IPS DF 4.7 (cell line): ENCODE results near the gene MIF.
A peak's percentile ranks its signal among the peaks of the same experiment; 100 is the strongest.
"Not testable (repeated sequence)": the region's sequence is repeated elsewhere in the genome, so short reads cannot be mapped to it uniquely, and the experiment has no call there.

ENCODE experiments used
- DNase-seq: peaks from one replicate; pipeline ENCODE4 v3.0.0-alpha.2; 2013; ENCODE audit warnings: low spot score; ENCODE audit errors: extremely low read depth

The MIF gene

DNA sequence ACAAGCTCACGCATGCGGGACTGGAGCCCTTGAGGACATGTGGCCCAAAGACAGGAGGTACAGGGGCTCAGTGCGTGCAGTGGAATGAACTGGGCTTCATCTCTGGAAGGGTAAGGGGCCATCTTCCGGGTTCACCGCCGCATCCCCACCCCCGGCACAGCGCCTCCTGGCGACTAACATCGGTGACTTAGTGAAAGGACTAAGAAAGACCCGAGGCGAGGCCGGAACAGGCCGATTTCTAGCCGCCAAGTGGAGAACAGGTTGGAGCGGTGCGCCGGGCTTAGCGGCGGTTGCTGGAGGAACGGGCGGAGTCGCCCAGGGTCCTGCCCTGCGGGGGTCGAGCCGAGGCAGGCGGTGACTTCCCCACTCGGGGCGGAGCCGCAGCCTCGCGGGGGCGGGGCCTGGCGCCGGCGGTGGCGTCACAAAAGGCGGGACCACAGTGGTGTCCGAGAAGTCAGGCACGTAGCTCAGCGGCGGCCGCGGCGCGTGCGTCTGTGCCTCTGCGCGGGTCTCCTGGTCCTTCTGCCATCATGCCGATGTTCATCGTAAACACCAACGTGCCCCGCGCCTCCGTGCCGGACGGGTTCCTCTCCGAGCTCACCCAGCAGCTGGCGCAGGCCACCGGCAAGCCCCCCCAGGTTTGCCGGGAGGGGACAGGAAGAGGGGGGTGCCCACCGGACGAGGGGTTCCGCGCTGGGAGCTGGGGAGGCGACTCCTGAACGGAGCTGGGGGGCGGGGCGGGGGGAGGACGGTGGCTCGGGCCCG lies at the start of gene MIF:
Gene MIF (plus strand): TSS at position 439 of the 765 bp plus-strand sequence. CDS start 92 bp downstream, at position 531.
- peak; percentile 74 for DNase-seq

DNA sequence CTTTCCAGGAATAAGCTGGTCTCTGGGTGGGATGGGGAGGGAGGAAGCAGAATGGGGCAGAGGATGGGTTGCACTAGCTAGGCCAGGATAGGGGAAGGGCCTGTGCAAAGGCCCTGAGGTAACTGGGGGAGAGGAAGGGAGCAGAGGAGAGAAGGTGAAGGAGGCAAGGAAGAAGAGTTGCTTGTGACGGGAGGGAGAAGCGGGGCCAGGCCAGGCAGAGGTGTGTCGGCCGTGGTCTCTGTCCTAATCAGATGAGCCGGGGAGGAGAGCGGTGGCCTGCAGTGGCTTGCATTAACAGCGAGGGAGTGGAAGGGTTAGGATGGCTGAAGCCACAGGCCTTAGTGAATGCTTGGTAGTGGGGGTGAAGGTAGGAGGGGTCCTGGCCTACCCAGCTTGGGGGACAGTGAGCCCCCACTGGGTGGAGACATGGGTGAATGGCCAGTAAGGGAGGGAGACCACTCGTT lies 49.4 kb upstream of the MIF start:
- DNase-seq: no peak

DNA sequence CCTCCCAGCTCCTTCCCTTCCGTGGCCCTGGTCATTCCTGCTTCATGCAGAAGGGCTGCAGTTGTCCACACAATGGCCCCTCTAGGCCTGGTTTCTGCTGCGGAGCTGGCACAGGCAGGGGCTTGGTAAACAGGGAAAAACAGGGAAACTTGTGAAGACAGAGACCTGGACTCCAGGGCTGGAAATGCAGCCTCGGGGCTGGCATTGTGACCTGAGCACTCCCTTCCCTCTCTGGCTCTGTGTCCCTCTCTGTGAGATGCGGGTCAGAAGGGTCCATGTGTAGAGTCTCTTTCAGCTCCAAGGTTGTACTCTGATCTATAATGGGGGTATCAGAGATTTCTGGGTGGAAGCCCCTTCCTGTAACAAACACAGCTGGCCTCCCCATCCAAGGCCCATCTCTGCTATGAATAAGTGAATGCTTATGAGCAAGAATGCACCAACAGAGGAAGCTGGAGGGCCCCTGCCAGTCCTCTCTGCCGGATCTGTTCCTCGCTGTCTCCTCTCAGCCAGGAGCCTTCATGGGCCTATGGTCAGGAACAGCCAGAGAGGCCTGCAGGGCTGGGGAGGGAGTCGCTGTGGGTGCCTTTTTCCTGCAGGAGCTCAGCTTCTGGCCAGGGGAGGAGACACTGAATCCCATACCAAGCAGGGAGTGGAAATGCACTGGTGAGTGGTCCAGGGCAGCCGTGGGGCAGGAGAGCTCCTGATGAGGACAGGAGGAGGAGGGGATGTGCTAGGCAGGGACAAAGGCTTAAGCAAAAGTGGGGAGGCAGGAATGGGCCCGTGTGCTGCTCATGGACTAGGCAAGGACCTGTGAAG lies 48.7 kb upstream of the MIF start:
- no peak for DNase-seq

DNA sequence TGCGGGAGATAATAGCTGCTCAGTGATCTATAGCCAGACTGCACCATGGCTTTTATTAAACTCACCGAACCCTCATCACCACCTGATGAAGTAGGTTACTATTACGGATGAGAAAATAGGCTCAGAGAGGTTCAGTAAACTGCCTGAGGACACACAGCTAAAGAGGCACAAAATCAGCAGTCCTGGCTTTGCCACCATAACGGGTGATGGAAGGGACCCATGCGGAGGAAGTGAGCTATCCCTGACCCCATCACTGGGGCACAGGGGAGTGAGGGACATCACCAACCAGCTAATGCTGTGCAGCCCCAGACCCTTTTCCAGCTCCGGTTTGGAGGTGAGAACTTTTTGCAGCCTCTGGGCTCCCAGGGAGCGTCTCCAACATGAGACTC lies 48.1 kb upstream of the MIF start:
- DNase-seq: no peak

DNA sequence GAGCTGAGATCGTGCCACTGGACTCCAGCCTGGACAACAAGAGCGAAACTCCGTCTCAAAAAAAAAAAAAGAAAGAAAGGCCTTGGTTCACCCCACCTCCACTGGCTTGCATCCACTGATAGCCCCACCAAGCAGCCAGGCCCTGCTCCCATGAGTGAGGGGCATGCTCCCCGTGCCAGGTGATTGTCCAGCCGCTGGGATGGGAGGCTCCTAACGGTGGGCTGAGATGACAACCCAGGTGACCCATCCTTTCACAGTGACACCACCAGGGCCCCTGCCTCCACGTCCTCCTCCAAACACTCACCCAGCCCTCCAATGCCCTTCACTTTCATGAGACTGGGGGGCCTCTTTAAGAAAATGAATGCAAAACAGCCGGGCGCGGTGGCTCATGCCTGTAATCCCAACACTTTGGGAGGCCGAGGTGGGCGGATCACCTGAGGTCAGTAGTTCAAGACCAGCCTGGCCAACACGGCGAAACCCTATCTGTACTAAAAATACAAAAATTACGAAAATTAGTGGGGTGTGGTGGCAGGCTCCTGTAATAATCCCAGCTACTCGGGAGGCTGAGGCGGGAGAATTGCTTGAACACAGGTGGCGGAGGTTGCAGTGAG lies 46.8 kb upstream of the MIF start:
- no peak for DNase-seq

DNA sequence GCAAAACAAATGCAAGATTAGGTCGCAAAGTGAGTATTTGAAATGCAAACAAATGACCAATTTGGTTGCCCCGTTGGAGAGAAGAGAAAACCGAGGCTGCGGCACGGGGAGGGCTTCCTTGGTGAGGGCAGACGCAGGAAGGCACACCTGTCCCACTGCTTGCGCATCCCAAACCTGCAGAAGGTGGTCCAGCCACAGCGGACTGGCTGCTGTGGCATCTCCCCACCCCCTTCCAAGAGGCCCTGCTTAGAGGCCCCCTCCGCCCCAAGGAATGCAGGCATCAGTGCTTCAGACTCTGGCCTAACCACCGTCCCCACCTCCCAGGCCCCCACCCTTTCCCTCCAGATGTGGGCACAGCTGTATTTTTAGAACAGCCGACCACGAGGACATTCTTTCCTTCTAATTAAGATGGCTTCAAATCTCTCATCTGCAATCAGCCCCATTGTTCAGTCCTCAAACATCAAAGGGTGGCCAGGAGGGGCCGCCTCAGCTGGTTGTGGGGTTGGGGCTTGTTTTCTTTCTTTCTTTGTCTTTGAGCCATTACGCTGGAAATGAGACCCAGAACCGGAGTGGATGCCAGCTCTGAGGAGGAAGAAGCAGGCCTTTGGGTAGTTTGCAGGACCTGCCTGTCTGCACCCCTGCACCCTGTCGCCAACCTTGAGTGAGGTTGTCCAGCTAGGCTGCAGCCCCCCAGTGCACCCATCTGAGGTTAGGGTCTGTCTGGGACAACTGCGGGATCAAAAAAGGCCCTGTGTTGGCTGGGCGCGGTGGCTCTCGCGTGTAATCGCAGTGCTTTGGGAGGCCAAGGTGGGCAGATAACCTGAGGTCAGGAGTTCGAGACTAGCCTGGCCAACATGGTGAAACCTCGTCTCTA lies 46.0 kb upstream of the MIF start:
- no peak for DNase-seq

DNA sequence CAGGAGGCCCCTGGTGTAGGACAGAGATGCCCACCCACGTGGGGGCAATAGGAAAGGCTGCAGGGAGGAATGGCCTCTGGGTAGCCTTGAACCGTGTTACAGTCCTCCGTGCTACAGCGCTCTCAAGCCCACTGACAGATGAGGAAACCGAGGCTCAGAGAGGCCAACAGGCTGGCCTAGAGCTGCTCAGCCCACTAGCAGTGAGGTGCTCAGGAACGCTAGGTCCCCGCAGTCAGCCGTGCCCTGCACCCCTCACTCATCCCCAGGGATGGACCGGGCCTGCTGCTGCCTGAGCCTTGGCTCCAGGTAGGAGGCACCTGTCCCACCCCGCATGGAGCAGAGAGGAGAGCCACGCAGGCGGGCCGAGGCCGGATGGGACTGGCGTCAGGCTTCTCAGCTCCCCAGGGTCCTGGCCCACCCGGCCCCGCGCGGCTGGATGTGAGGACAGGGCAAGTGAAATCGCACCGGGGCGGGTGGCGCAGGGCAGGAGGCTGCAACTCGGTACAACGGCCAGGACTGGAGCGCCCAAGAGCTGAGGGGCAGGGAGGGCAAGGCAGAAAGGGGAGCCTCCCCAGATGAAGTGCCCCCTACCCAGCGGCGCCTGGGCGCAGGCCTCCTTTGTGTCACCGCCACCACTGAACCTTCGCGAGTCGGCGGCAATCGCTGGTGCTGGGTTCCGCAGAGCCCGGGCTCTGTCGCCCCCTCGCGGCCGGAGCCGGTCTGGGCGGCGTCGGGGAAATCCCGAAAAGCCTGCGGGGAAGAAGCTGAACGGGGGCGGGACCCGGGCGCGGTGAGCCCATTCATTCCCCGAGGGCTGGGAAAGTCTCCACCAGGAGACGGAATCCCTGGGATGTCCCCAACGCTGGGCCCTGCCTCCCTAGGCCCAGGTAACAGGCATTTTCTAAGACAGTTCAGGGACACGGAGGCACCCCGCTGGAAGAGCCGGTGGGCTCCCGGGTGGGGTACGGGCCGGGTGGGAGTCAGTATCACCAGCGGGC lies 44.9 kb upstream of the MIF start:
- DNase-seq: no peak

DNA sequence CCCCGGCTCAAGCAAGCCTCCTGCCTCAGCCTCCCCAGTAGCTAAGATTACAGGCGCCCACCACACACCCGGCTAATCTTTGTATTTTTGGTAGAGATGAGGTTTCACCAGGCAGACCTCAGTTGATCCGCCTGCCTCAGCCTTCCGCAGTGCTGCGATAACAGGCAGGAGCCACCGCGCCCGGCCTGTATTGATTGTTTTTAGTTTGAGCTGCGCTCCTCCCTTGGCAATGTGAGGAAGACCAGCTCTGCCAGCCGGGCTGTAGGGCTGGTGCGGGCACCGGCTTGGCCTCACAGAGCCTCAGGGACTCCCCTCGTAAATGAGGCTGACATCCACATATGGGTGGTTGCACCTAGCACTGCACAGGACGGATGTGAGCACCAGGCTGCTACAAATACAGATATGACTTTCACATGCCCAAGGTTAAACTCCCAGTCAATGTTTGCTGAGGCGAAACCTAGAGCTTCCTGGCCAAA lies 44.0 kb upstream of the MIF start:
- DNase-seq: no peak

DNA sequence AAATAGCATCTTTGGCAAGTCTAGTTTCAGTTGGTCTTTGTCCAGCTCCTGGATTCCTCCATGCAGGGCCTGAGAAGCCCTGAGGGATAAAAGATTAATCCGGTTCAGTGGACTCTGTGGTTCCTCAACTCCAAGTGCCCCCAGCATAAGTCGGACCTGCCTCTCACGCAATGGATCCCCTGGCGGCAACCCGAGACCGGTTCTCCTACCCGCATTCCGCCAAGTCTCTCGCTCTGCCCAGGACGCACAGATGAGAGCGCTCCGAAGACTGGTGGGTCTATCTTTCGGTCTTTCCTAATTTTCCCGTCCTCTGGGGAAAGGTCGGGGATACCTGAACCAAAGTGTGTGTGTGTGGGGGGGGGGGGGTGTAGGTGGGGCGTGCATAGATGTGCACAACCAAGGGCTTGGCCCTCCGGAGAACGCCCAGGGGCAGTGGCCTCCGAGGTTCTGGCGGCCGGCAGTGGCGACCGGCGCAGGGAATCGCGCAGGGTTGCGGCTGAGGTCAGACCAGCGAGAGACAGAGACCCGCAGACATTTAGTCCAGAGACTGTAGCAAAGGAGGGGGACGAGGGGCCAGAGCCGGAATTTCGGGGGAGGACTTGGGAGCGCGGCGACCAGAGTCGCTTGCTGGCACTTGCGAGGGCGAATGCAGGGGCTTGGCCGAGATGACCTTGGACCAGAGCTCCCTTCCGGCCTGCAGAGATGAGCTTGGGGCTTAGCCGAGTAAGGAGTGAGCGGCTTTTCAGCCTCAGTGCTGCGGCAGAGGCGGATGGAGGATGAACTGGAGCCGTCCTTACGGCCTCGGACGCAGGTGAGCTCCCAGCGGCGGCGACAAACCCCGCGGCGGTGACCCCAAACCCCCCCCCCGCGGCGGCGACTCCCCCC lies 37.2 kb upstream of the MIF start:
- DNase-seq: no peak

DNA sequence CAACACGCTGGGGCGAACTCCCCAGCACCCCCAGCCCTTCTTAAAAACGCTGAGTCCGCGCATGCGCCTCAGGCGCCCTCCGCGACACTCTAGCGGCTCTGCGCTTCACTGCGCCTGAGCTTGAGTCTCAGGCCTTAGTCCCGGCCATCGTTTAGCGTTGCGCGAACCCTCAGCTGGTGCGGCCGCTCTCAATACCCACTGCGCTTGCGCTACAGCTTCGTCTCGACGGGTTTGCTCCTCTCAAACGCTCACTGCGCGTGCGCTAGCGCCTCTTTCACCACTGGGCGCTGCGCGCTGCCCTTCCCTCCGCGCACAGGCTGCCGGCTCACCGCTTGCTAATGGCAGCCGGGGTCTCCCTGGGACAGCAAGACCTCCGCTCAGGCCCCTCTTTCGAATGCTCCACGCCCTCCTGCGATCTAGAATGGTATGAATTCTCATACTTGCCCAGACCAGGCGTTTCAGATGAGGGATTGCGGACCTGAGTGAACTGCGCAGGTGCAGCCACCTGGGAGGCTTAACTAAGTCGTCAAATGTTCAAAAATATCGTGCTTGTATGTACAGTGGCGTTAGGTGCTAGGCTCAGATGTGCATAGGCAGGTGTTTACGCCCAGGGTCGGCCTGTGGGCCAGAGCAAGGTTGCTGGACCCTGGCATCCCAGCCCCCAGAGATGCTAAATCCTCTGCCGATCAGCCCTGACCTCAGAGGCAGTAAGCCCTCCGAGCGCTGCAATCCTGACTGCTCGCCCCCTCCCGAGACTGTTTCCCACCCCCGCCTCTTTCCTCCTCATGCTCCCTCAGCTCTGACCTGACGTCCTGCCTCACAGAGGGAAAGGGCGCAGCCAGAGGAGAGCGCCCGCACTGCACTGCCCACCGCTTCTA lies 36.3 kb upstream of the MIF start, which contains the start of gene SLC2A11:
Gene SLC2A11 (plus strand): TSS at position 270 of the 878 bp plus-strand sequence. CDS start 125 bp downstream, at position 395.
- DNase-seq: peak; percentile 95

DNA sequence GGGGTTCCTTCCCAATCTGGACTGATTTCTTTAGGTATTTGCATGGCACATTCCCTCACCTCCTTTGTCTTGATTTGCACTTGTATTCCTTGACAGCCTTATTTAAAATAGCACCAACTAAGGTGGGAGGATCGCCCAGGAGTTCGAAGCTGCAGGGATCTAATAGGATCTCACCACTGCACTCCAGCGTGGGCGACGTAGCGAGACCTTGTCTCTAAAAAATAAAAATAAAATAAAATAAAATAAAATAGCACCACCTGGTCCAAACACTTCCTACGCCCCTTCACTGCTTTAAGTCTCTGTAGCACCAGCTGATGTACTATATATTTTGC lies 35.7 kb upstream of the MIF start:
- DNase-seq: no peak

DNA sequence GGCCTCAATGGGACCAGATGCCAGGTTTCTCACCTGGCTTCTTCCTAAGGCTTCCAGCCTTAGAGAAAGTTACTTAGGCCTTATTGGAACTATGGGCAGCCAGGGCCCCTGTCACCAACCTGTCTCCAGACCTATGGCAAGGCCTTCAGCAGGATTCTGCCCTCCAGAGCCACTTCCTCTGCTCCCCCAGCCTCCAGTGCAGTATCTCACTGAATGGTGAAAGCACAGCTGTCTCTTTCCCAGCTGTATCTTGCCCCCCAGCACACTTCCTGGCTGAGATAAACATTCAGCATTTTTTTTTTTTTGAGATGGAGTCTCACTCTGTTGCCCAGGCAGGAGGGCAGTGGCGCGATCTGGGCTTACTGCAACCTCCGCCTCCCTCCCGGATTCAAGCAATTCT lies 35.0 kb upstream of the MIF start:
- no peak for DNase-seq

DNA sequence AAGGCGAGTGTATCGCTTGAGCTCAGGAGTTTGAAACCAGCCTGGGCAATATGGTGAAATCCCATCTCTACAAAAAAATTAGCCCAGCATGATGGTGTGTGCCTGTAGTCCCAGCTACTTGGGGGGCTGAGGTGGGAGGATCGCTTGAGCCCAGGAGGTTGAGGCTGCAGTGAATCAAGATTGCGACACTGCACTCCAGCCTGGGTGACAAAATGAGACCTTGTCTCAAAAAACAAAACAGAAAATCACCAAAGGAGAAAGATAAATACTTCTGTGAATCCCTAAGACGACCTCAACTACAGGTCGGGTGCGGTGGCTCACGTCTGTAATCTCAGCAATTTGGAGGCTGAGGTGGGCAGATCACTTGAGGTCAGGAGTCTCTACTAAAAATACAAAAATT lies 34.0 kb upstream of the MIF start:
- DNase-seq: not testable (repeated sequence)

DNA sequence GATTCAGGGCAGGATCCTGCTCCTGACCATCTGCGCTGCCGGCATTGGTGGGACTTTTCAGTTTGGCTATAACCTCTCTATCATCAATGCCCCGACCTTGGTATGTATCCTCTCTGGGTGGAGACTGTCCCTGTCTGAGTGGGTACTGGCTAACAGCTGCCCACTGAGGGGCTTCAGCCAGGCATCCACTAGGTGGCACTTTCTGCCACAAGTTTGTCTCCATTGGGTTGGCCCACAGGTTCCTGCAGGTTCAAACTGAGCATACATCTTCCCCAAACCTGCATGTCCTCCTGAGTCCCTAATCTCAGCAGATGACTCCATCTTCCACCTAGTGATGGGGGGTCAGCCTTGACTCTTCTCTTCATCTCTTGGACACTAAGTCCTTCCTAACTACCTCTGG lies 32.1 kb upstream of the MIF start:
- no peak for DNase-seq

DNA sequence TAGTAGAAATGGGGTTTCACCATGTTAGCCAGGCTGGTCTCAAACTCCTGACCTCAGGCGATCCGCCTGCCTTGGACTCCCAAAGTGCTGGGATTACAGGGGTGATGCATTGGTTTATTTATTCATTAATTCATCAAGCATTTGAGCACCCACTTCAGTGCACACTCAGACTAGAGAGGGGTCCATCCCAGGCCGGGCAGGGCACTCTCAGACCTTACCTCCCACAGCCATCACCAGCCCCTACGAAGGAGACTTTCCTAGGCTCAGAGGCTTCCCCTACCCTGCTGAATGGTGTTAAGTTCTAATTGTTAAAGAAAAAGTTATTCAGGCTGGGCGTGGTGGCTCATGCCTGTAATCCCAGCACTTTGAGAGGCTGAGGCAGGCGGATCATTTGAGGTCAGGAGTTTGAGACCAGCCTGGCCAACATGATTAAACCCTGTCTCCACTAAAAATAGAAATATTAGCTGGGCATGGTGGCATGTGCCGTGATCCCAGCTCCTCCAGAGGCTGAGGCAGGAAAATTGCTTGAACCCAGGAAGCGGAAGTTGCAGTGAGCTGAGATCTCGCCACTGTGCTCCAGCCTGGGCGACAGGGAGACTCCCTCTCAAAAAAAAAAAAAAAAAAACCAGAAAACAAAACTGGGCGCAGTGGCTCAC lies 29.6 kb upstream of the MIF start:
- not testable (repeated sequence) for DNase-seq

DNA sequence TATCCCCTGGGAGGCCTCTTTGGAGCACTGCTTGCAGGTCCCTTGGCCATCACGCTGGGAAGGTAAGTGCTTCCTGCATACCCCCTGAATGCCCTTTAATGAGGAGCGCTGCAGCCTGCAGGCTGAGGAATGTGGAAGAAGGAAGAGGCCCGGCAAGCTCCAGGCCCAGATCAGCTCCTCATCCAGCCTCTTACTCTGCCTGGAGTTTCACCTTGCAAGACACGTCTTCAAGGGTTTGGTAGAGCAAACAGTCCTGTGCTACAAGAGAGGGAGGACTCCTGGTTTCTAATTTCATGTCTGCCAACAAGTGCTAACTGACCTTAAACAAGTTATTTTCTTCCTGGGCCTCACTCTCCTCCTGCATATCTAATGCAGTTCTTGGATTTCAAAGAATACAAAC lies 25.6 kb upstream of the MIF start:
- DNase-seq: no peak

DNA sequence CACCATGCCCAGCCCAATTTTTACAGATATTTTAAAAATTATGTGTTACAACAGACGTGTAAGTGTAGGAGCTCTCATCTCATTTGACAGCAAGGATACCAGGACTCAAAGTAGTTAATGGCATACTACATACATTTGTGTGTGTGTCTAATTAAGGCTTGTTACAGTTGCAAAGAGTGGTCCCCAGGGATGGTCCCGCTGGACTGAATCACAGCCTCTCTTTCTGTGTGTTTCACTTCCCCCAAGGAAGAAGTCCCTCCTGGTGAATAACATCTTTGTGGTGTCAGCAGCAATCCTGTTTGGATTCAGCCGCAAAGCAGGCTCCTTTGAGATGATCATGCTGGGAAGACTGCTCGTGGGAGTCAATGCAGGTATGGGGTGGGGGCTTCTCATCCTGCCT lies 19.3 kb upstream of the MIF start:
- DNase-seq: no peak
